Parathyroid adenoma (tissue), 2 donors: ENCODE data around the gene KMT5C.

Experiments
- H2AFZ ChIP-seq: fragments of 300-600 bp; sonication (generic); one replicate; pipeline ENCODE4 v1.7.0; 2017; ENCODE audit warnings: antibody characterized with exemption, mild to moderate bottlenecking
- H3K27ac ChIP-seq: fragments of 300-600 bp; sonication (generic); one replicate; pipeline ENCODE4 v1.7.0; 2017
- H3K27me3 ChIP-seq: fragments of 300-600 bp; sonication (generic); one replicate; pipeline ENCODE4 v1.7.0; 2017; ENCODE audit warnings: low read length; ENCODE audit not compliant: control insufficient read depth, insufficient read depth
- H3K36me3 ChIP-seq: fragments of 300-600 bp; sonication (generic); one replicate; pipeline ENCODE4 v1.7.0; 2017; ENCODE audit warnings: low read length; ENCODE audit not compliant: control insufficient read depth, insufficient read depth
- H3K4me1 ChIP-seq: fragments of 300-600 bp; sonication (generic); one replicate; pipeline ENCODE4 v1.7.0; 2017; ENCODE audit warnings: control low read depth
- H3K4me2 ChIP-seq: fragments of 300-600 bp; sonication (generic); one replicate; pipeline ENCODE4 v1.7.0; 2017; ENCODE audit warnings: low read length
- H3K4me3 ChIP-seq: fragments of 300-600 bp; sonication (generic); one replicate; pipeline ENCODE4 v1.7.0; 2017; ENCODE audit warnings: low read depth, low read length
- H3K79me2 ChIP-seq: fragments of 300-600 bp; sonication (generic); one replicate; pipeline ENCODE4 v1.7.0; 2017; ENCODE audit warnings: control low read depth
- H3K9ac ChIP-seq: fragments of 300-600 bp; sonication (generic); one replicate; pipeline ENCODE4 v1.7.0; 2017; ENCODE audit warnings: mild to moderate bottlenecking
- H3K9me3 ChIP-seq: fragments of 300-600 bp; sonication (generic); one replicate; pipeline ENCODE4 v1.7.0; 2017; ENCODE audit warnings: low read length; ENCODE audit not compliant: control insufficient read depth
- TF ChIP-seq, protein P1 (sequence below): fragments of 300-600 bp; sonication (generic); IDR thresholded peaks from one replicate; pipeline ENCODE4 v1.7.0; 2017; ENCODE audit warnings: antibody characterized with exemption, mild to moderate bottlenecking
- donor health status: primary hyperparathyroidism.

KMT5C gene

DNA sequence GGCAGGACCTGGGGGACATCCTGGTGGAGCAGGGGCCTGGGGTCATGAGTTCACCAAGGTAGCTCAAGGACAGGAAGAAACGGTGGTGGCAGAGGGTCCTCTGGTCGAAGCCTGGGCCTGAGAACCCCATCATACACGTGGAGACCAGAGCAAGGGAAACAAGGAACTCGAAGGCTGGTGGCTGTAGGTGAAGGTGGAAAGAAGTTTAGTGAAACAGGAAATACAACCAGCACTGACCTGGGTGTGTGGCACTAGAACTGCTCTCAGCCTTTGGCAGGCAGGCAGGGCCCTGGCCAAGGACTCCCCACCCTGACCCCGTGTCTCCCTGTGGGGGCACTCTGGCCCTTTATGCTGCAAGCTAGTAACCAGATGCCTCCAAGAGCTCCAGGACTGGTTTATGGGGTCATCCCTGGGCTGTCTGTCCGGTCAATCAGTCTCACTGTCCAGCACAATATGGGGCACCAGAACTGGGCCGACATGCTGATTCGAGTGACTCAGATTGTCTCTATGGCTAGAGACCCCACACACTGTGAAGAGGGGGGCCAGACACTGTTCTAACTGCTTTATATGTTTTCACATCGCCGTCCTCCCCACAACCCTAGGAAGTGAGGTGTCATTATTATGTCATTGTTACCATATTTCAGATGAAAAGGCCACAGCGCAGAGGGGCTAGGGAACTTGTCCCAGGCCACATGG is 11.1 kb downstream of the KMT5C start:
- Histone ChIP-seq H2AFZ (no peak overlapping the region), H3K9me3 (no peaks in the 10 kb centered on the region), H3K4me2 (no peak overlapping the region), H3K27me3 (no peaks in the 10 kb centered on the region), H3K79me2 (no peaks in the 10 kb centered on the region), H3K4me1 (no peaks in the 10 kb centered on the region), H3K27ac (no peak overlapping the region), H3K36me3 (no peaks in the 10 kb centered on the region), H3K4me3 (no peak overlapping the region), H3K9ac (no peak overlapping the region)
- TF ChIP-seq, protein P1, sequence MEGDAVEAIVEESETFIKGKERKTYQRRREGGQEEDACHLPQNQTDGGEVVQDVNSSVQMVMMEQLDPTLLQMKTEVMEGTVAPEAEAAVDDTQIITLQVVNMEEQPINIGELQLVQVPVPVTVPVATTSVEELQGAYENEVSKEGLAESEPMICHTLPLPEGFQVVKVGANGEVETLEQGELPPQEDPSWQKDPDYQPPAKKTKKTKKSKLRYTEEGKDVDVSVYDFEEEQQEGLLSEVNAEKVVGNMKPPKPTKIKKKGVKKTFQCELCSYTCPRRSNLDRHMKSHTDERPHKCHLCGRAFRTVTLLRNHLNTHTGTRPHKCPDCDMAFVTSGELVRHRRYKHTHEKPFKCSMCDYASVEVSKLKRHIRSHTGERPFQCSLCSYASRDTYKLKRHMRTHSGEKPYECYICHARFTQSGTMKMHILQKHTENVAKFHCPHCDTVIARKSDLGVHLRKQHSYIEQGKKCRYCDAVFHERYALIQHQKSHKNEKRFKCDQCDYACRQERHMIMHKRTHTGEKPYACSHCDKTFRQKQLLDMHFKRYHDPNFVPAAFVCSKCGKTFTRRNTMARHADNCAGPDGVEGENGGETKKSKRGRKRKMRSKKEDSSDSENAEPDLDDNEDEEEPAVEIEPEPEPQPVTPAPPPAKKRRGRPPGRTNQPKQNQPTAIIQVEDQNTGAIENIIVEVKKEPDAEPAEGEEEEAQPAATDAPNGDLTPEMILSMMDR, result no peak

DNA sequence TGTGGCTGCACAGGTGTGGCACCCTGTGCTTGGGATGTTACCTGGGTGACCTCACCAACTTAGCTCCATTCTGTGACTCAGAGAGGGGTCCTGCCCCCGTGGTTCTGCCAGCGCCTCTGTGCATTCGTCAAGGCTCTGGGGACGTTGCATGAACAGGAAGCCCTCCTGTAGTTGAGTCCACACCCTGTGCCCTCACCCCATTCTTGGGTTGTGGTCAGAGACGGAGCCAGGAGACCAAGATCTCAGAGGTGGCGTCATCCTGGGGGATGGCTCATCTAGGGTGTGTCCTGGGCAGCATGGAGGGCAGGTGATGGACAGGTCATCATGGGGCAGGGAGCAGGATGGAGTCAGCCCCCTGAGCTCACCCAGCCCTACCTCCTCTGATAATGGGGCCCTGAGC is 12.4 kb downstream of the KMT5C start:
- no peak overlapping the region for H3K9ac ChIP-seq
- no peaks in the 10 kb centered on the region for H3K79me2 ChIP-seq
- no peaks in the 10 kb centered on the region for H3K36me3 ChIP-seq
- H3K27me3 ChIP-seq, result no peaks in the 10 kb centered on the region
- H3K27ac ChIP-seq, result no peak overlapping the region
- no peak overlapping the region for H3K4me3 ChIP-seq
- no peaks in the 10 kb centered on the region for H3K4me1 ChIP-seq
- H3K4me2 ChIP-seq, result no peak overlapping the region
- H2AFZ ChIP-seq, result no peak overlapping the region
- no peaks in the 10 kb centered on the region for H3K9me3 ChIP-seq
- TF ChIP-seq, protein P1, result no peak

DNA sequence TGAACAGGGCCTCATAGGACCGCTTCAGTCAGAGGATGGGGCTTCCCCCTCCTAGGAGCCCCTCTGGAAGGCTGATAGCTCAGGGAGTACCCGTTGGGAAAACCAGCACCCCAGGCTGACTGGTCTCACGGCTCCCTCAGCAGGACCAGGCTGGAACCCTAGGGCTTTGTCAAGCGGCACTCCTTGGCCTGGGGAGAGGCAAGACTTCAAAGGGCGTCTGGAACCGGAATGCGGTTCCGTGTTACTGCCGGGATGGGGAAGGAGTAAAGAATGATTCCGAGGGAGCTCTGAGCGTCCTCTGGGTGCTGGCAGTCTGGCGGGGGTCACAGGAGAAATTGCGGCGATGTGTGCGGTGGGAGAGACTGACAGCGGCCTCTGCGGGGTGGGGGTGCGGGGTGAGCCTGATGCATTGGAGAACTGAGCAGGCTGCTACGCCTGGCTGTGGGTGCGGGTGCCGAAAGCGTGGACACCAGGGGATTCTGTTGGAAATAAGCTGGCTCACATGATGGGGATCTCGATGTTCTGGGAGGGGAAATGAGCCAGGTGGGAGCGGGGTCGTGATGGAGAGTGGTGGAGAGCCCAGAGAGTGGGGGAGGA is 13.0 kb downstream of the KMT5C start:
- no peaks in the 10 kb centered on the region for H3K27me3 ChIP-seq
- no peaks in the 10 kb centered on the region for H3K79me2 ChIP-seq
- no peaks in the 10 kb centered on the region for H3K4me1 ChIP-seq

DNA sequence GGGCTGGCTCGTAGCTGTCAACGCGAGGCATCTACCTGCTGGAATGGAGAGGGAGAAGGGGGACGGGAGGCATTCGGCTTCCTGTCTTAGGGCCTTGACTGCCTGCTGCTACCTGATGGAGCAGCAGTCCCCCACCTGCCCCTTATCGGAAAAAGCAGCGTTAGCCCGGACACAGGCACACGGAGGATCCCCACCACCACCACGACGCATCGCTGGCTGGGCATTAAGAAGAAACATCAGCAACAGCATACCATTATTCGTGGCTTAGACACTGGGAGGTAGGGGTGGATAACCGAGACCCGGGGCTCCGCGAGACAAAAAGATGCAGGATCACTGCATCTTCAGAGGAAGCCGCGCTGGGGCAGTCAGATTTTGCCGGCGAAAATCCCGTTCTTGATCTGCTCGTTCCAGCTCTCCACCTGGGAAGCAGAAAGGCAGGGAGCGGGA is 13.7 kb downstream of the KMT5C start:
- TF ChIP-seq, protein P1, result no peak
- Histone ChIP-seq H3K27me3 (no peaks in the 10 kb centered on the region), H3K4me1 (no peaks in the 10 kb centered on the region), H3K27ac (no peak overlapping the region), H3K4me2 (peak overlapping the region; percentile 68), H3K9ac (no peak overlapping the region), H3K36me3 (no peaks in the 10 kb centered on the region), H3K79me2 (no peaks in the 10 kb centered on the region), H3K9me3 (no peaks in the 10 kb centered on the region), H2AFZ (peak overlapping the region; percentile 60), H3K4me3 (peak overlapping the region; percentile 46)

More for the DNA sequence above, 13.0 kb downstream of the KMT5C start:
- Histone ChIP-seq H3K4me3 (no peak overlapping the region), H3K9me3 (no peaks in the 10 kb centered on the region), H3K9ac (no peak overlapping the region), H3K36me3 (no peaks in the 10 kb centered on the region), H3K27ac (no peak overlapping the region), H2AFZ (no peak overlapping the region), H3K4me2 (no peak overlapping the region)
- TF ChIP-seq, protein P1, result no peak
